ENCODE measurements around the gene G6PC2. TPM values are rescaled to one million over a fixed set of nuclear protein-coding genes. Genes with fewer than 3 reads are reported as not detected.

The G6PC2 gene
- total RNA-seq, 2 experiments from 2014 or later = not detected

DNA sequence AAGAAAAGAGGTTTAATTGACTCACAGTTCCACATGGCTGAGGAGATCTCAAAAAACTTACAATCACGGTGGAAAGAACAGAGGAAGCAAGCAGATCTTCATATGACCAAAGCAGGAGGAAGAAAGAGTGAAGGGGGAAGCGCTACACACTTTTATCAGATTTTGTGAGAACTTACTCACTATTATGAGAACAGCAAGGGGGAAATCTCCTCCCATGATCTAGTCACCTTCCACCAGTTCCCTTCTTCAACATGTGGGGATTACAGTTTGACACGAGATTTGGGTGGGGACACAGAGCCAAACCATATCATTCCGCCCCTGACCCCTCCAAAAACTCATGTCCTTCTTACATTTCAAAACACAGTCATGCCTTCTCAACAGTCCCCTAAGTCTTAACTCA is 54.2 kb downstream of the G6PC2 start:
- H3K27ac ChIP-seq (ENCODE audit: low read depth, low read length, poor library complexity, severe bottlenecking) = no peak overlapping the region
- DNase-seq (ENCODE audit: low spot score) = no peak
- H3K4me2 ChIP-seq (ENCODE audit: low read length) = no peak overlapping the region
- no peak overlapping the region for H2AFZ ChIP-seq (ENCODE audit: low read length)
- H3K36me3 ChIP-seq (ENCODE audit: insufficient read depth, low read length) = no peaks in the 10 kb centered on the region
- TF ChIP-seq, protein P1, sequence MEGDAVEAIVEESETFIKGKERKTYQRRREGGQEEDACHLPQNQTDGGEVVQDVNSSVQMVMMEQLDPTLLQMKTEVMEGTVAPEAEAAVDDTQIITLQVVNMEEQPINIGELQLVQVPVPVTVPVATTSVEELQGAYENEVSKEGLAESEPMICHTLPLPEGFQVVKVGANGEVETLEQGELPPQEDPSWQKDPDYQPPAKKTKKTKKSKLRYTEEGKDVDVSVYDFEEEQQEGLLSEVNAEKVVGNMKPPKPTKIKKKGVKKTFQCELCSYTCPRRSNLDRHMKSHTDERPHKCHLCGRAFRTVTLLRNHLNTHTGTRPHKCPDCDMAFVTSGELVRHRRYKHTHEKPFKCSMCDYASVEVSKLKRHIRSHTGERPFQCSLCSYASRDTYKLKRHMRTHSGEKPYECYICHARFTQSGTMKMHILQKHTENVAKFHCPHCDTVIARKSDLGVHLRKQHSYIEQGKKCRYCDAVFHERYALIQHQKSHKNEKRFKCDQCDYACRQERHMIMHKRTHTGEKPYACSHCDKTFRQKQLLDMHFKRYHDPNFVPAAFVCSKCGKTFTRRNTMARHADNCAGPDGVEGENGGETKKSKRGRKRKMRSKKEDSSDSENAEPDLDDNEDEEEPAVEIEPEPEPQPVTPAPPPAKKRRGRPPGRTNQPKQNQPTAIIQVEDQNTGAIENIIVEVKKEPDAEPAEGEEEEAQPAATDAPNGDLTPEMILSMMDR (conservative IDR thresholded peaks at IDR 0.05; ENCODE audit: low read length) = no peak
- no peak for TF ChIP-seq EZH2phosphoT487 (IDR thresholded peaks at IDR 0.05; ENCODE audit: borderline replicate concordance, low read depth, low read length)
- ChIA-PET POLR2A (no interaction called here), CTCF (ENCODE audit: unreplicated experiment) (no interaction called here)
- intact Hi-C loops (cut with micrococcal nuclease; ENCODE audit: unreplicated experiment) = no loop called here
- no peak overlapping the region for H3K4me3 ChIP-seq (ENCODE audit: low read depth, low read length, poor library complexity, severe bottlenecking)
- no TSS peak for BruUV-seq (replicated peaks)
- H3K9me2 ChIP-seq (ENCODE audit: insufficient read depth, low read length) = 0 out of 2 replicates have a peak, but pooled peaks cover 3% of the 10 kb centered on the region
- H4K20me1 ChIP-seq (ENCODE audit: insufficient read depth, low read length) = no peaks in the 10 kb centered on the region
- no peaks in the 10 kb centered on the region for H3K79me2 ChIP-seq (ENCODE audit: insufficient read depth, low read depth, low read length)
- H3K9me3 ChIP-seq (ENCODE audit: low read length) = no peaks in the 10 kb centered on the region
- no peaks in the 10 kb centered on the region for H3K4me1 ChIP-seq (ENCODE audit: insufficient read depth, low read length, poor library complexity, severe bottlenecking)

DNA sequence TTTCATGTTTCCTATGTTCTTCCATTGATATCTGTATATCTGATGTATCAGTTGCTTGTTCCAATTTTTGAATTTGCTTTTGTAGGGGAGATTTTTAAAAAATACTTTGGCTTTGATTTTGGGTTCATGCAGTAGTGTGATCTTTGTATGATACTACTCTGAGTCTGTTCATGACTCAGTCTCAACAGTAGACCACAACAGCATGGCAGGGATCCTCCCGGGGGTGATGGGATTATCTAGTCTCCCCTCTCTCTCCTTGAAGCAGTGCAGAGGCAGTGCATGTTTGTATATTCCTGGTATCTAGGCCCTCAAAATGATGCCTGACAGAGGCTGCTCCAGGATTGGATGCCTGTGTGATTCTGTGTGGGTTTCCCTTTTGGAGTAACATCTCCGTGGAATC is 55.3 kb downstream of the G6PC2 start:
- no peak overlapping the region for H3K4me2 ChIP-seq (ENCODE audit: low read length)
- no peaks in the 10 kb centered on the region for H3K9me3 ChIP-seq (ENCODE audit: low read length)
- H2AFZ ChIP-seq (ENCODE audit: low read length) = no peak overlapping the region
- no peaks in the 10 kb centered on the region for H3K79me2 ChIP-seq (ENCODE audit: insufficient read depth, low read depth, low read length)
- no peak overlapping the region for H3K4me3 ChIP-seq (ENCODE audit: low read depth, low read length, poor library complexity, severe bottlenecking)
- H3K36me3 ChIP-seq (ENCODE audit: insufficient read depth, low read length) = no peaks in the 10 kb centered on the region
- intact Hi-C loops (cut with micrococcal nuclease; ENCODE audit: unreplicated experiment) = no loop called here
- H3K9me2 ChIP-seq (ENCODE audit: insufficient read depth, low read length) = 0 out of 2 replicates have a peak, but pooled peaks cover 3% of the 10 kb centered on the region
- no peak overlapping the region for H3K27ac ChIP-seq (ENCODE audit: low read depth, low read length, poor library complexity, severe bottlenecking)
- no peaks in the 10 kb centered on the region for H4K20me1 ChIP-seq (ENCODE audit: insufficient read depth, low read length)
- CTCF ChIA-PET (ENCODE audit: unreplicated experiment) = no interaction called here
- no peaks in the 10 kb centered on the region for H3K4me1 ChIP-seq (ENCODE audit: insufficient read depth, low read length, poor library complexity, severe bottlenecking)
- BruUV-seq (replicated peaks) = no TSS peak
- TF ChIP-seq EZH2phosphoT487 (IDR thresholded peaks at IDR 0.05; ENCODE audit: borderline replicate concordance, low read depth, low read length) = no peak
- TF ChIP-seq, protein P1 (conservative IDR thresholded peaks at IDR 0.05; ENCODE audit: low read length) = no peak
- POLR2A ChIA-PET = no interaction called here
- DNase-seq (ENCODE audit: low spot score) = no peak

Other genes with a start within 250 kb of the G6PC2 start
- gene NOSTRIN, start 98.7 kb upstream of the G6PC2 start, total RNA-seq (2014; rRNA removed; shearing (Covaris generic)) = not detected in 2 replicates
- not detected in 2 replicates for gene NOSTRIN, start 98.7 kb upstream of the G6PC2 start, total RNA-seq (2022)
- 29.3 and 34.4 TPM in 2 replicates for gene SPC25, start 10.9 kb upstream of the G6PC2 start, total RNA-seq (2014; rRNA removed; shearing (Covaris generic))
- gene SPC25, start 10.9 kb upstream of the G6PC2 start, total RNA-seq (2022) = 50.3 and 53.1 TPM in 2 replicates
- not detected in 2 replicates for gene ABCB11, start 130.0 kb downstream of the G6PC2 start, total RNA-seq (2014; rRNA removed; shearing (Covaris generic))
- gene ABCB11, start 130.0 kb downstream of the G6PC2 start, total RNA-seq (2022) = 0.04 TPM in 1 of 2 replicates, not detected in the other
- gene DHRS9, start 168.3 kb downstream of the G6PC2 start, total RNA-seq (2014; rRNA removed; shearing (Covaris generic)) = not detected in 2 replicates
- 0.59 TPM in 1 of 2 replicates, not detected in the other for gene DHRS9, start 168.3 kb downstream of the G6PC2 start, total RNA-seq (2022)